HFFc6 (cell line): ENCODE data around the gene TRIM69. TPM values are rescaled to one million over a fixed set of nuclear protein-coding genes. Genes with fewer than 3 reads are reported as not detected.
"Not testable (repeated sequence)": the region's sequence is repeated elsewhere in the genome, so short reads cannot be mapped to it uniquely, and the experiment has no call there.

Source experiments
- DNase-seq: peaks from one replicate; pipeline ENCODE4 v3.0.0-alpha.2; 2018
- H3K27ac Mint-ChIP-seq: 2 replicates; pipeline ENCODE4 v1.8.0; 2020; ENCODE audit warnings: mild to moderate bottlenecking, mixed read lengths
- H3K27me3 Mint-ChIP-seq: 2 replicates; pipeline ENCODE4 v1.8.0; 2021; ENCODE audit warnings: mild to moderate bottlenecking, moderate library complexity, mixed read lengths; ENCODE audit not compliant: insufficient read depth
- H3K36me3 Mint-ChIP-seq: 2 replicates; pipeline ENCODE4 v1.8.0; 2021; ENCODE audit warnings: low read depth, mixed read lengths
- H3K4me1 Mint-ChIP-seq: 2 replicates; pipeline ENCODE4 v1.8.0; 2020; ENCODE audit warnings: low read depth, mixed read lengths
- H3K4me3 Mint-ChIP-seq: 2 replicates; pipeline ENCODE4 v1.8.0; 2020; ENCODE audit warnings: mild to moderate bottlenecking, moderate library complexity, mixed read lengths
- H3K9me3 Mint-ChIP-seq: 2 replicates; pipeline ENCODE4 v1.8.0; 2020; ENCODE audit warnings: mild to moderate bottlenecking, mixed read lengths
- CTCF ChIP-seq: fragments of 200-600 bp; sonication (generic); IDR thresholded peaks from 2 replicates; pipeline ENCODE4 v1.5.0; 2021; ENCODE audit warnings: antibody characterized with exemption, mild to moderate bottlenecking
- total RNA-seq, 6 experiments: library from RNA; stranded (reverse); fragmentation: NEBNext Ultra II Directional; extraction: Animal tissue kit (Norgen Biotek cat#: 25700); gene quantifications; 2 replicates in 1 of 6; 3 replicates in 5 of 6; pipeline ENCODE4 v1.2.3, GENCODE V29; 2021

The TRIM69 gene
- total RNA-seq, 6 experiments from 2014 or later: 7.2 to 8.7 (median 8.3) TPM

DNA sequence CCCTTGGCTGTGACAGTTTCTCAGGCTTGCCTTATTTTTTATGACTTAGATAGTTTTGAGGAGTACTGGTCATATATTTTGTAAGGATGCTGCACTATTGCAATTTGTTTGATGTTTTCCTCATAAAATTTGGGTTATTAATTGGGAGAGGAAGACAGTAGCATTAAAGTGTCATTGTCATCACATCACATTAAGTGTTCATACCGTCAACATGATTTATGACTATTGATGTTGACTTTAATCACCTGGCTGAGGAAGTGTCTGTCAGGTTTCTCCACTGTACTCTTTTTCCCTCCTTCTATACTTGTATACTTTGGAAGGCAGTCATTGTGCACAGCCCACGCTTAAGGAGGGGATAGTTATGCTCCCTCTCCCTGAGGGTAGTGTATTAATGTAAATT, 26.9 kb downstream of the TRIM69 start:
- no peaks in the 10 kb centered on the region for H3K9me3 Mint-ChIP-seq
- H3K27me3 Mint-ChIP-seq: peaks cover 27% of the 10 kb centered on the region
- H3K4me1 Mint-ChIP-seq: no peaks in the 10 kb centered on the region
- no peak overlapping the region for H3K27ac Mint-ChIP-seq
- no peak for TF ChIP-seq CTCF
- H3K4me3 Mint-ChIP-seq: no peak overlapping the region
- no peaks in the 10 kb centered on the region for H3K36me3 Mint-ChIP-seq
- DNase-seq: no peak

DNA sequence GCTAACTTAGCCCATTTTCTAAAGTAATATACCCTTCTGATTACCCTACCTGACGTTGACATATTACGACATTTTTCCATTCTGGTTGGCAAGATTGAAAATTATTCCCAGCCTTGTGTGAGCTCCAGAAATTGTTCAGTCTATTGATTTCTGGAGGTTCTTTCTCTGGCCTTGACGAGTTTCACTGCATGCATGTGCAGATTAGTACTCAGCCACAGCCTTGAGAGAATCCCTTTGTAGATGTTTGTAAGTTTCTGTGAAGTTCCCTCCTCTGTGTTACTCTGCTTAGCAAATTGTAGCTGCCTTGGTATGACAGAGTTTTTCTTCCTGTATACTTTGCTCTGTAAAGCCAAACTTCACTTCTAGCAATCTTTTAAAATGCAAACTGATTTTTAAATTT, 27.5 kb downstream of the TRIM69 start:
- Mint-ChIP-seq H3K4me1 (no peaks in the 10 kb centered on the region), H3K36me3 (no peaks in the 10 kb centered on the region), H3K27ac (no peak overlapping the region), H3K27me3 (peaks cover 24% of the 10 kb centered on the region), H3K4me3 (no peak overlapping the region), H3K9me3 (no peaks in the 10 kb centered on the region)
- no peak for TF ChIP-seq CTCF
- no peak for DNase-seq

DNA sequence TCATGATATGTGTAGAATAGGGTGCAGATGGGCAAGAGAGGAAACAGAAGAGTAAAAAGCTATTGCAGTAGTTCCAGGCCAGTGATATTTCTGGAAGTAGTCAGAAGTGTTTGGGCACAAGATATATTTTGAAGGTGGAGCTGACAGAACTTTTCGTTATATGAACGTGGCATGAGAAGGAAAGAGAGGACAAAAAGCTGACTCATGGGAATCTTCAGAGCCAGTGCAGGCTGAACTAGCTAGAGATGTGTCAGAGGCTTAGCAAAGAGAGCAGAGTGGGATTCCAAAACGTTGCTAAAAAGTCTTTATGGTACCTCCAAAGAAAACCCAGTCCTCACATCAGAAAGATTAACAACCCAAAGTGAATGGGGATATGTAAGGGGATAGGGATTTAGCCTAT, 28.7 kb downstream of the TRIM69 start:
- Mint-ChIP-seq H3K9me3 (peaks cover under 1% of the 10 kb centered on the region), H3K4me3 (no peak overlapping the region), H3K4me1 (no peaks in the 10 kb centered on the region), H3K36me3 (no peaks in the 10 kb centered on the region), H3K27ac (no peak overlapping the region), H3K27me3 (peaks cover 21% of the 10 kb centered on the region)
- TF ChIP-seq CTCF: no peak
- DNase-seq: no peak

DNA sequence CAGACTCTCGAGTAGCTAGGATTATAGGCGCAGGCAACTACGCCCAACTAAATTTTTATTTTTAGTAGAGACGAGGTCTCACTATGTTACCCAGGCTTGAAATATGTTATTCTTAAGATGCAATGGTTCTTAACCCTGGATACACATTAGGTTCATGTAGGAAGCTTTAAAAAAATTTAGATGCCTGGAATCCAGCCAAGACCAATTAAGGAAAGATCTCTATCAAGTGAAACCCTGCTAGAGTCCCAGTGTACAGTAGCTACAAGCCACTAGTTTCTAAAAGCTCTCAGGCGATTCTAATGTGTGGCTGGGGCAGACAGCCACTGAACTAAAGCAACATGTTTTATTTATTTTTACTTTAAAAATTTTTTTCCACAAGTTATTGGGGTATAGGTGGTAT, 33.2 kb downstream of the TRIM69 start:
- Mint-ChIP-seq H3K9me3 (peaks cover 21% of the 10 kb centered on the region), H3K27me3 (peaks cover 26% of the 10 kb centered on the region), H3K4me1 (no peaks in the 10 kb centered on the region), H3K4me3 (no peak overlapping the region), H3K36me3 (peaks cover 15% of the 10 kb centered on the region), H3K27ac (no peak overlapping the region)
- no peak for DNase-seq
- TF ChIP-seq CTCF: no peak

DNA sequence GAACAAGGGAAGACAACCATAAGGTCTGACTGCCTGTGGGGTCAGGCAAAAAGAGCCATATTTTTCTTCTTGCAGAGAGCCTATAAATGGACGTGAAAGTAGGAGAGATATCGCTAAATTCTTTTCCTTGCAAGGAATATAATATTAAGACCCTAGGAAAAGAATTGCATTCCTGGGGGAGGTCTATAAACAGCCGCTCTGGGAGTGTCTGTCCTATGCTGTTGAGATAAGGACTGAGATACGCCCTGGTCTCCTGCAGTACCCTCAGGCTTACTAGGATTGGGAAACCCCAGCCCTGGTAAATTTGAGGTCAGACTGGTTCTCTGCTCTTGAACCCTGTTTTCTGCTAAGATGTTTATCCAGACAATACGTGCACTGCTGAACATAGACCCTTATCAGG, 34.4 kb downstream of the TRIM69 start:
- DNase-seq, H3K27ac Mint-ChIP-seq, H3K4me3 Mint-ChIP-seq, H3K4me1 Mint-ChIP-seq: not testable (repeated sequence)
- Mint-ChIP-seq H3K27me3 (peaks cover 20% of the 10 kb centered on the region), H3K36me3 (peaks cover 15% of the 10 kb centered on the region), H3K9me3 (peaks cover 21% of the 10 kb centered on the region)

DNA sequence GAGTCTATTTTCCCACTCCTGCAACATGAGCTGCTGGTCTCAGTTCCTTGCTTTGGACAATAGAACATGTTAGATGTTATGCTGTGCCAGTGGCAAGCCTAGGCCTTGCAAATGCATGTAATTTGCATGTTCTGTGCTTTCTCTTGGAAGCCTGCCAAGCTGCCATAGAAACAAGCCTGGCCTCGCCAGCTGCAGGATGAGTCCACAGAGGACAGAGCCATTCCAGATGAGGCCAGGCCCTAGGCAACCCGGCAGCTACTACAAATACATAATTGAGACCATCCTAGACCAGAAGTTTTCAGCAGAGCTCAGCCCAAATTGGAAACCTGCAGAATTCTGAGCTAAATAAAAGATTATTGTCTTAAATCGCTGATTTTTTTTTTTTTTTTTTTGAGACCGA, 39.6 kb downstream of the TRIM69 start:
- Mint-ChIP-seq H3K4me1 (no peaks in the 10 kb centered on the region), H3K27me3 (peaks cover 13% of the 10 kb centered on the region), H3K27ac (no peak overlapping the region), H3K9me3 (peaks cover 11% of the 10 kb centered on the region), H3K36me3 (peaks cover 10% of the 10 kb centered on the region), H3K4me3 (no peak overlapping the region)
- no peak for DNase-seq
- no peak for TF ChIP-seq CTCF
